Gastroesophageal sphincter (tissue), 4 donors: ENCODE results near the gene PPAN. TPM values are rescaled to one million over a fixed set of nuclear protein-coding genes. Genes with fewer than 3 reads are reported as not detected.

Experiments used
- ATAC-seq: fragments of 150-250 bp; one replicate; pipeline ENCODE4 v1.9.1; 2016; ENCODE audit warnings: mild to moderate bottlenecking, moderate library complexity
- H3K27ac ChIP-seq, 4 donors: fragments of 200-600 bp; sonication (generic) in 3 of 4; 1 replicate in 3 of 4; 2 replicates in 1 of 4; pipeline ENCODE4 v1.5.1; 2016 to 2019
- H3K27me3 ChIP-seq: fragments of 200-600 bp; sonication (generic); one replicate; pipeline ENCODE4 v1.5.1; 2019
- H3K36me3 ChIP-seq, 2 donors: fragments of 200-600 bp; sonication (generic); one replicate each; pipeline ENCODE4 v1.5.1; 2019; ENCODE audit warnings: control low read depth in 1 of 2
- H3K4me1 ChIP-seq, 3 donors: fragments of 200-600 bp; sonication (generic); 1 replicate in 2 of 3; 2 replicates in 1 of 3; pipeline ENCODE4 v1.5.1; 2016 to 2019; ENCODE audit warnings: control low read depth in 2 of 3
- H3K4me3 ChIP-seq, 2 donors: fragments of 200-600 bp; sonication (generic); one replicate each; pipeline ENCODE4 v1.5.1; 2019; ENCODE audit warnings: mild to moderate bottlenecking in 1 of 2, moderate library complexity in 1 of 2
- H3K9me3 ChIP-seq, 3 donors: fragments of 200-600 bp; sonication (generic); one replicate each; pipeline ENCODE4 v1.5.1; 2017 to 2019; ENCODE audit warnings: control low read depth in 2 of 3
- CTCF ChIP-seq, 4 experiments: fragments of 200-600 bp in 2 of 4; fragments of 450-650 bp in 2 of 4; sonication (generic) in 1 of 4; IDR thresholded peaks; one replicate each; pipeline ENCODE4 v1.5.1; 2017 to 2019; ENCODE audit warnings: antibody characterized with exemption in 4 of 4, mild to moderate bottlenecking in 2 of 4, moderate library complexity in 2 of 4
- EP300 ChIP-seq: sonication (generic); formaldehyde crosslinking; IDR thresholded peaks from one replicate; pipeline ENCODE4 v1.6.1; 2017; ENCODE audit warnings: antibody characterized with exemption, mild to moderate bottlenecking
- POLR2A ChIP-seq, 2 donors: fragments of 450-650 bp; IDR thresholded peaks; one replicate each; pipeline ENCODE4 v1.6.1; 2017; ENCODE audit warnings: antibody characterized with exemption in 2 of 2, mild to moderate bottlenecking in 2 of 2, moderate library complexity in 1 of 2
- POLR2AphosphoS5 ChIP-seq: sonication (generic); formaldehyde crosslinking; IDR thresholded peaks from one replicate; pipeline ENCODE4 v1.6.1; 2017; ENCODE audit warnings: antibody characterized with exemption
- WGBS, 2 donors: methylation state at CpG; one replicate each; pipeline ENCODE4 v1.1.5; 2018; ENCODE audit warnings: low coverage in 1 of 2; 5-methylcytosine and 5-hydroxymethylcytosine counted together
- total RNA-seq, 4 donors: library from RNA; depleted of rRNA; stranded (reverse); fragments of >200 nt; gene quantifications; one replicate each; pipeline ENCODE4 v1.1.0, GENCODE V29; 2016

PPAN gene
- total RNA-seq, 4 donors from 2014 or later = 22.7 to 40.3 (median 31.5) TPM

GRCh38 chr19:10116866-10117616, 10.9 kb downstream of the PPAN start:
- Histone ChIP-seq H3K27me3 (no peaks in the 10 kb centered on the region), H3K9me3 (no peaks in the 10 kb centered on the region), H3K4me1 (peaks cover 3 to 67% (median 13%) of the 10 kb centered on the region in 3 donors), H3K4me3 (no peak overlapping the region), H3K27ac (no peak overlapping the region), H3K36me3 (peaks cover 0 to 51% of the 10 kb centered on the region in 2 donors)
- no peak for ATAC-seq
- TF ChIP-seq CTCF (IDR thresholded peaks at IDR 0.05) (no peak), POLR2AphosphoS5 (no peak), EP300 (no peak), POLR2A (IDR thresholded peaks at IDR 0.05) (no peak)
- no CpG with 5 or more reads among the region's 21 CpGs for WGBS, 2 donors

GRCh38 chr19:10118960-10119359, 12.8 kb downstream of the PPAN start:
- 11% methylated on average over 3 of the region's 12 CpGs; no CpG with 5 or more reads in 1 of the 2 donors for WGBS, 2 donors
- no peak for ATAC-seq

GRCh38 chr19:10120538-10121189, 14.5 kb downstream of the PPAN start:
- Histone ChIP-seq H3K4me3 (peak overlapping the region in 1 of 2 donors; percentile 95), H3K4me1 (peaks cover 3 to 51% (median 9%) of the 10 kb centered on the region in 3 donors), H3K36me3 (peaks cover 0 to 31% of the 10 kb centered on the region in 2 donors), H3K27ac (peak overlapping the region in 3 of 4 donors; percentile 13 to 86 (median 83)), H3K9me3 (no peaks in the 10 kb centered on the region), H3K27me3 (no peaks in the 10 kb centered on the region)
- peak; percentile 24 for ATAC-seq
- no peak for TF ChIP-seq CTCF (IDR thresholded peaks at IDR 0.05)
- no peak for TF ChIP-seq EP300
- TF ChIP-seq POLR2AphosphoS5 = no peak
- no peak for TF ChIP-seq POLR2A (IDR thresholded peaks at IDR 0.05)
- 40 to 80% methylated on average over 7 to 9 of the region's 9 CpGs for WGBS, 2 donors

More at GRCh38 chr19:10118960-10119359, 12.8 kb downstream of the PPAN start:
- Histone ChIP-seq H3K27me3 (no peaks in the 10 kb centered on the region), H3K9me3 (no peaks in the 10 kb centered on the region), H3K4me1 (peaks cover 3 to 51% (median 9%) of the 10 kb centered on the region in 3 donors), H3K36me3 (peaks cover 0 to 48% of the 10 kb centered on the region in 2 donors), H3K27ac (peak overlapping the region in 3 of 4 donors; percentile 83 to 86 (median 84)), H3K4me3 (peak overlapping the region; percentile 65 to 95)
- TF ChIP-seq POLR2AphosphoS5 (no peak), EP300 (no peak), POLR2A (IDR thresholded peaks at IDR 0.05) (no peak), CTCF (IDR thresholded peaks at IDR 0.05) (no peak)

- H3K9me3 ChIP-seq = no peaks in the 10 kb centered on the region
- H3K36me3 ChIP-seq = peaks cover 0 to 29% of the 10 kb centered on the region in 2 donors
- no peak overlapping the region for H3K4me3 ChIP-seq
- TF ChIP-seq EP300 (no peak), POLR2AphosphoS5 (peak; percentile 66)
- WGBS, 2 donors = 28 to 48% methylated on average over 4 to 6 of the region's 6 CpGs
- H3K4me1 ChIP-seq = peaks cover 3 to 49% (median 9%) of the 10 kb centered on the region in 3 donors
- H3K27ac ChIP-seq = peak overlapping the region in 2 of 4 donors; percentile 83 to 86
- no peak for ATAC-seq
- no peaks in the 10 kb centered on the region for H3K27me3 ChIP-seq
Observed at GRCh38 chr19:10122045-10122444, 15.9 kb downstream of the PPAN start.

- no peak overlapping the region for H3K4me3 ChIP-seq
- no peaks in the 10 kb centered on the region for H3K27me3 ChIP-seq
- H3K27ac ChIP-seq = no peak overlapping the region
- ATAC-seq = no peak
- 91 to 98% methylated on average over 5 to 6 of the region's 7 CpGs for WGBS, 2 donors
- H3K36me3 ChIP-seq = peaks cover 0 to 34% of the 10 kb centered on the region in 2 donors
- no peaks in the 10 kb centered on the region for H3K9me3 ChIP-seq
- TF ChIP-seq POLR2AphosphoS5 (no peak), POLR2A (IDR thresholded peaks at IDR 0.05) (no peak), EP300 (no peak), CTCF (IDR thresholded peaks at IDR 0.05) (no peak)
- H3K4me1 ChIP-seq = peaks cover 0 to 25% (median 0%) of the 10 kb centered on the region in 3 donors
Observed at GRCh38 chr19:10124429-10124828, 18.3 kb downstream of the PPAN start.
